22Rv1 (cell line): ENCODE measurements around the gene STARD10.

Experiments
- CTCF ChIP-seq: fragments of 450-650 bp; IDR thresholded peaks from 2 replicates; pipeline ENCODE4 v1.5.1; 2017; ENCODE audit warnings: mild to moderate bottlenecking
- ZFX ChIP-seq: fragments of 450-650 bp; IDR thresholded peaks from 2 replicates; pipeline ENCODE4 v1.6.1; 2017; ENCODE audit warnings: antibody characterized with exemption, borderline replicate concordance

- TF ChIP-seq CTCF (no peak), ZFX (no peak)
These were observed 67.3 kb downstream of the STARD10 start for GRCh38 chr11:72726266-72727220.
